Esophagus squamous epithelium (tissue), 5 donors: ENCODE results near the gene KLHL4. TPM values are rescaled to one million over a fixed set of nuclear protein-coding genes. Genes with fewer than 3 reads are reported as not detected.
"Not testable (repeated sequence)": the region's sequence is repeated elsewhere in the genome, so short reads cannot be mapped to it uniquely, and the experiment has no call there.

Source experiments
- DNase-seq: peaks from one replicate; lab custom pipeline; 2025; lab: John Stamatoyannopoulos, UW
- H3K27ac ChIP-seq, 4 donors: fragments of 200-600 bp; sonication (generic); one replicate each; pipeline ENCODE4 v1.5.1; 2016 to 2019; ENCODE audit warnings: mild to moderate bottlenecking in 1 of 4
- H3K27me3 ChIP-seq, 4 donors: fragments of 200-600 bp; sonication (generic); 1 replicate in 3 of 4; 2 replicates in 1 of 4; pipeline versions ENCODE4 v1.5.1 to v1.6.0; 2017 to 2021; ENCODE audit warnings: antibody characterized with exemption in 1 of 4
- H3K36me3 ChIP-seq, 3 donors: fragments of 200-600 bp; sonication (generic); one replicate each; pipeline ENCODE4 v1.5.1; 2016 to 2019
- H3K4me1 ChIP-seq, 3 donors: fragments of 200-600 bp; sonication (generic); one replicate each; pipeline ENCODE4 v1.5.1; 2017 to 2019
- H3K4me3 ChIP-seq, 4 donors: fragments of 200-600 bp; sonication (generic); 1 replicate in 3 of 4; 2 replicates in 1 of 4; pipeline ENCODE4 v1.5.1; 2016 to 2019; ENCODE audit warnings: mild to moderate bottlenecking in 2 of 4, moderate library complexity in 1 of 4
- H3K9me3 ChIP-seq, 3 donors: fragments of 200-600 bp; sonication (generic); one replicate each; pipeline ENCODE4 v1.5.1; 2016 to 2019
- POLR2A ChIP-seq, 4 donors: fragments of 450-650 bp; IDR thresholded peaks; one replicate each; pipeline ENCODE4 v1.6.1; 2017; ENCODE audit warnings: antibody characterized with exemption in 4 of 4, mild to moderate bottlenecking in 4 of 4, moderate library complexity in 3 of 4
- WGBS, 2 donors: methylation state at CpG; one replicate each; pipeline ENCODE4 v1.1.5; 2018; 5-methylcytosine and 5-hydroxymethylcytosine counted together
- intact Hi-C: fragments of 100-400 bp; cut with DNase I; formaldehyde crosslinking; loops from one replicate; pipeline ENCODE4 v1.15.0; 2022
- total RNA-seq, 4 donors: library from RNA; depleted of rRNA; stranded (reverse); fragments of >200 nt; gene quantifications; one replicate each; pipeline ENCODE4 v1.1.0, GENCODE V29; 2016
- TF ChIP-seq, protein P1 (sequence below), 6 experiments: fragments of 450-650 bp in 4 of 6; fragments of 200-600 bp in 2 of 6; sonication (generic) in 2 of 6; IDR thresholded peaks; one replicate each; pipeline ENCODE4 v1.5.1; 2016 to 2019; ENCODE audit warnings: antibody characterized with exemption in 6 of 6, mild to moderate bottlenecking in 4 of 6, moderate library complexity in 4 of 6
- donor health status: DM: yes; HTN: yes; CAD: no.

The KLHL4 gene
- total RNA-seq, 4 donors from 2014 or later, result 0.13 to 0.95 (median 0.46) TPM

DNA sequence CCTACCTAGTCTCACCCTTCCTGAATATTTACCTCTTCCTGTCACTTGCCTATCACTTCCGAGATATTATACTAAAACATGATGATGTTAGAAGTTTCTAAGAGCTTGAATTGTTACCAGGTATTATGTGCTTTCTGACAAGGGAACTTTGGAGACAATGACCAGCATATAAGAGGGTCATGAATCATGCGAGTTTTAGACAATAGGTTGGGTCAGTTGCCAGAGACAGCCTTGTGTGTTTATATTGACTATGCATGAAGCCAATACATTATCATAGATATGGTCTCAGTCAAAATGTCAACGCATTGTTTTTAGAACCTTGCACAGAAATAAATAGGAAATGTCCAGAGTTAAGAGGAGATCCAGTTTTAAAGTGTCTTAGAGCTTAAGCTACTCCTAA, 116.8 kb downstream of the KLHL4 start:
- peaks cover 0 to 3% (median 0%) of the 10 kb centered on the region in 4 donors for H3K27me3 ChIP-seq
- no peaks in the 10 kb centered on the region for H3K36me3 ChIP-seq
- H3K4me1 ChIP-seq, result no peaks in the 10 kb centered on the region
- intact Hi-C loops, result no loop called here
- H3K9me3 ChIP-seq, result peaks cover 0 to 9% (median 0%) of the 10 kb centered on the region in 3 donors
- TF ChIP-seq POLR2A (IDR thresholded peaks at IDR 0.05), result no peak
- TF ChIP-seq, protein P1, sequence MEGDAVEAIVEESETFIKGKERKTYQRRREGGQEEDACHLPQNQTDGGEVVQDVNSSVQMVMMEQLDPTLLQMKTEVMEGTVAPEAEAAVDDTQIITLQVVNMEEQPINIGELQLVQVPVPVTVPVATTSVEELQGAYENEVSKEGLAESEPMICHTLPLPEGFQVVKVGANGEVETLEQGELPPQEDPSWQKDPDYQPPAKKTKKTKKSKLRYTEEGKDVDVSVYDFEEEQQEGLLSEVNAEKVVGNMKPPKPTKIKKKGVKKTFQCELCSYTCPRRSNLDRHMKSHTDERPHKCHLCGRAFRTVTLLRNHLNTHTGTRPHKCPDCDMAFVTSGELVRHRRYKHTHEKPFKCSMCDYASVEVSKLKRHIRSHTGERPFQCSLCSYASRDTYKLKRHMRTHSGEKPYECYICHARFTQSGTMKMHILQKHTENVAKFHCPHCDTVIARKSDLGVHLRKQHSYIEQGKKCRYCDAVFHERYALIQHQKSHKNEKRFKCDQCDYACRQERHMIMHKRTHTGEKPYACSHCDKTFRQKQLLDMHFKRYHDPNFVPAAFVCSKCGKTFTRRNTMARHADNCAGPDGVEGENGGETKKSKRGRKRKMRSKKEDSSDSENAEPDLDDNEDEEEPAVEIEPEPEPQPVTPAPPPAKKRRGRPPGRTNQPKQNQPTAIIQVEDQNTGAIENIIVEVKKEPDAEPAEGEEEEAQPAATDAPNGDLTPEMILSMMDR (IDR thresholded peaks at IDR 0.05), result no peak
- no peak for DNase-seq
- WGBS, 2 donors, result 36 to 55% methylated on average over 3 of the region's 3 CpGs
- H3K27ac ChIP-seq, result no peak overlapping the region
- no peak overlapping the region for H3K4me3 ChIP-seq

DNA sequence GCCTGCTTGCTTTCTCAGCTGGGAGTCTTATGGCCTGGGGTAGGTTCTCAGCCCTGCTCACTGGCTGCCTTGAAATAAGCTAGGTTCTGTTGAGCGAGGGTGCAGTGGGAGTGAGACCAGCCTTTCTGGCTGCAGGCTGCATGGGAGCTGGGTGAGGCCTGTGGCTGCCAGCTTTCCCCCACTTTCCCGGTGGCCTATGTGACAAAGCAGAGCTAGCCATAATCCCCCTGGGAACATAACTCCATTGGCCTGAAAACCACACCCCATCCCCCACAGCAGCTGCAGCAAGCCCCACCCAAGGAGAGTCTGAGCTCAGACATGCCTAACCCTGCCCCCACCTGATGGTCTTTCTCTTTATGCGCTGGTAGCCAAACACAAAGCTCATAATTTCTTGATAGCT, 118.9 kb downstream of the KLHL4 start:
- intact Hi-C loops, result no loop called here
- peaks cover 0 to 3% (median 0%) of the 10 kb centered on the region in 4 donors for H3K27me3 ChIP-seq
- TF ChIP-seq POLR2A (IDR thresholded peaks at IDR 0.05), result no peak
- TF ChIP-seq, protein P1 (IDR thresholded peaks at IDR 0.05), result no peak
- WGBS, 2 donors, result 75% methylated on average over 1 of the region's 3 CpGs; no CpG with 5 or more reads in 1 of the 2 donors
- no peaks in the 10 kb centered on the region for H3K36me3 ChIP-seq
- no peak overlapping the region for H3K4me3 ChIP-seq
- no peak overlapping the region for H3K27ac ChIP-seq
- DNase-seq, result no peak
- peaks cover 0 to 9% (median 0%) of the 10 kb centered on the region in 3 donors for H3K9me3 ChIP-seq
- H3K4me1 ChIP-seq, result no peaks in the 10 kb centered on the region

DNA sequence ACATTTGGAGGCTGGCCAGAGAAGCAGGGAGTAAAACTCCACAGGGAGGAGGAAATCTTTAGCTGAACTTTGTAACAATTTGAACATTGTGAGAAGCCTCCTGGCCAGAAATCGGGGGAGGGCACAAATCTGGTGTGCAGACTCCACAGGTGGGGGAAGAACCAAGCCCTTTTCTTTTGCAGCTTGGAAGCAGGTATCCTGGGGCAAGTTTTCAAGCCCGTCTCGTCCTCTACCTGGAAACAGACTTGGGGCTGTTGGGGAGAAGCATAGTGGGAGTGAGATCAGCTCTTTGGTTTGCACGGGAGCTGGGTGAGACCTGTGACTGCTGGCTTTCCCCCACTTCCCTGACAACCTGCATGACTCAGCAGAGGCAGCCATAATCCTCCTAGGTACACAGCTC, 123.8 kb downstream of the KLHL4 start:
- H3K4me1 ChIP-seq, H3K27ac ChIP-seq, DNase-seq, H3K36me3 ChIP-seq, H3K27me3 ChIP-seq, H3K9me3 ChIP-seq, H3K4me3 ChIP-seq, intact Hi-C loops: not testable (repeated sequence)
- 65% methylated on average over 3 of the region's 4 CpGs; no CpG with 5 or more reads in 1 of the 2 donors for WGBS, 2 donors

DNA sequence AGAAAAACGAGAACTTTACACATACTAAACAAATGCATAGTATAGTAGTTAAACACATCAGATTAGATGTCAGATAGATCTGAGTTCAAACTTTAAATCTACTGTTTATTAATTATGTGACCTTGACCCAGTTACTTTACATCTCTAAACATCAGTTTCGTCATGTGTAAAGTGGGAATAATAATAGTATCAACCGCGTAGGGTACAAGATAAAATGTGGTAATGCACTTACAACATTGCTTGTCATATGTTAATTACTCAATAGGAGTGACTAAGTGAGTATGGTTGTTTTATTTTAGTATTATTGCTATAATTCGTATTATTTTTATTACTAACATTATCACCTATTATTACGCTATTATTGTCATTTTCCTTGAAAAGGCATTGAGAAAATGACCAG, 144.2 kb downstream of the KLHL4 start:
- H3K4me1 ChIP-seq, result no peaks in the 10 kb centered on the region
- DNase-seq, result no peak
- no peak overlapping the region for H3K4me3 ChIP-seq
- WGBS, 2 donors, result 56 to 75% methylated on average over 6 of the region's 6 CpGs
- H3K27me3 ChIP-seq, result no peaks in the 10 kb centered on the region
- no peaks in the 10 kb centered on the region for H3K9me3 ChIP-seq
- no peaks in the 10 kb centered on the region for H3K36me3 ChIP-seq
- TF ChIP-seq, protein P1 (IDR thresholded peaks at IDR 0.05), result no peak
- no peak for TF ChIP-seq POLR2A (IDR thresholded peaks at IDR 0.05)
- H3K27ac ChIP-seq, result no peak overlapping the region
- intact Hi-C loops, result no loop called here

DNA sequence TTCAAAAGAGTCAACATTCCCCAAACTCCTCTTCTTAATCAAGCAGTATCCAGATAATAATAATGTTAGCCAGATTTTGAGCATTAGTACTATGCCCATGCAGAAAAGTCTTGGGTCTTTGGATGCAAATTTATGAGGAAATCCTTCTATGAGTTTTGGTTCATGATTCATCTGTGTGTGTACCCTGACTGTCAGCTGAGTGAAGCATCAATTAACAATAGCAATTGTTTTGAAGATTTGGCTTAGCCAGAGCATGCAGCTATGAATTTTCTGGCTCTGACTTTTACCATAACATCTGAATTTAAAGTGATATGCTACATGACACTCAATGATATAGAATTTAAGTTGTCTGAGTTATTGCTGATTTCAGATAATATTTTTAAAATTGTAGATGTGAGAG, 145.8 kb downstream of the KLHL4 start:
- H3K4me3 ChIP-seq, result no peak overlapping the region
- intact Hi-C loops, result no loop called here
- no peaks in the 10 kb centered on the region for H3K9me3 ChIP-seq

More for the DNA sequence above, 145.8 kb downstream of the KLHL4 start:
- TF ChIP-seq, protein P1 (IDR thresholded peaks at IDR 0.05), result no peak
- no peak for TF ChIP-seq POLR2A (IDR thresholded peaks at IDR 0.05)
- no peak overlapping the region for H3K27ac ChIP-seq
- no peaks in the 10 kb centered on the region for H3K4me1 ChIP-seq
- DNase-seq, result no peak
- H3K27me3 ChIP-seq, result no peaks in the 10 kb centered on the region
- no peaks in the 10 kb centered on the region for H3K36me3 ChIP-seq
